GM12892 (cell line): ENCODE data around the gene STEAP1B.

Experiments used
- POLR2A ChIP-seq: IDR thresholded peaks from 2 replicates; pipeline ENCODE4 v1.6.1; 2011; ENCODE audit warnings: low read depth, low read length, control low read depth
- POLR2AphosphoS5 ChIP-seq: IDR thresholded peaks from 2 replicates; pipeline ENCODE4 v1.6.1; 2011; ENCODE audit warnings: low read depth, low read length, control low read depth
- TAF1 ChIP-seq: IDR thresholded peaks from 2 replicates; pipeline ENCODE4 v1.6.1; 2011; ENCODE audit warnings: low read depth, mild to moderate bottlenecking, control low read depth, low read length, borderline replicate concordance

- TF ChIP-seq POLR2AphosphoS5, result no peak
- TF ChIP-seq TAF1, result no peak
- no peak for TF ChIP-seq POLR2A
These were observed 98.9 kb downstream of the STEAP1B start for GRCh38 chr7:22400936-22401553.
